ENCODE data around the gene MAGI2.

The MAGI2 gene

GRCh38 chr7:79046061-79046460, 407.4 kb downstream of the MAGI2 start:
- Histone ChIP-seq H2AFZ (ENCODE audit: low read depth, low read length) (no peak overlapping the region), H3K79me2 (ENCODE audit: insufficient read depth, low read length) (no peaks in the 10 kb centered on the region), H3K27ac (ENCODE audit: low read length) (no peak overlapping the region), H3K4me2 (ENCODE audit: insufficient read depth, low read length) (no peak overlapping the region), H3K27me3 (ENCODE audit: insufficient read depth, low read length, poor library complexity) (no peaks in the 10 kb centered on the region), H3K9ac (ENCODE audit: low read depth, low read length) (no peak overlapping the region), H3K4me1 (ENCODE audit: insufficient read depth, low read length) (no peaks in the 10 kb centered on the region), H3K4me3 (ENCODE audit: low read depth in 1 of 2, low read length in 2 of 2) (no peak overlapping the region), H3K36me3 (ENCODE audit: insufficient read depth, low read length) (no peaks in the 10 kb centered on the region), H4K20me1 (ENCODE audit: insufficient read depth, low read length) (no peaks in the 10 kb centered on the region), H3K9me3 (ENCODE audit: insufficient read depth, low read length, severe bottlenecking) (no peaks in the 10 kb centered on the region)
- ATAC-seq (ENCODE audit: insufficient read depth, low read depth) (no peak), DNase-seq (no peak)
- no peak for TF ChIP-seq CTCF (IDR thresholded peaks at IDR 0.05; ENCODE audit: borderline replicate concordance, extremely low read depth, low read length, poor library complexity, severe bottlenecking)
- TF ChIP-seq EZH2 (IDR thresholded peaks at IDR 0.05; ENCODE audit: borderline replicate concordance, low read depth, low read length, severe bottlenecking), result no peak

- TF ChIP-seq EZH2 (IDR thresholded peaks at IDR 0.05; ENCODE audit: borderline replicate concordance, low read depth, low read length, severe bottlenecking) (no peak), CTCF (IDR thresholded peaks at IDR 0.05; ENCODE audit: borderline replicate concordance, extremely low read depth, low read length, poor library complexity, severe bottlenecking) (no peak)
- Histone ChIP-seq H4K20me1 (ENCODE audit: insufficient read depth, low read length) (no peaks in the 10 kb centered on the region), H3K27ac (ENCODE audit: low read length) (no peak overlapping the region), H3K4me2 (ENCODE audit: insufficient read depth, low read length) (no peak overlapping the region), H3K79me2 (ENCODE audit: insufficient read depth, low read length) (no peaks in the 10 kb centered on the region), H3K4me3 (ENCODE audit: low read depth in 1 of 2, low read length in 2 of 2) (no peak overlapping the region), H3K36me3 (ENCODE audit: insufficient read depth, low read length) (no peaks in the 10 kb centered on the region), H3K4me1 (ENCODE audit: insufficient read depth, low read length) (no peaks in the 10 kb centered on the region), H3K9ac (ENCODE audit: low read depth, low read length) (no peak overlapping the region), H3K9me3 (ENCODE audit: insufficient read depth, low read length, severe bottlenecking) (no peaks in the 10 kb centered on the region), H3K27me3 (ENCODE audit: insufficient read depth, low read length, poor library complexity) (no peaks in the 10 kb centered on the region), H2AFZ (ENCODE audit: low read depth, low read length) (no peak overlapping the region)
- DNase-seq (no peak), ATAC-seq (ENCODE audit: insufficient read depth, low read depth) (no peak)
These were observed 416.5 kb downstream of the MAGI2 start for GRCh38 chr7:79037001-79037400.

- no peak overlapping the region for H3K4me2 ChIP-seq (ENCODE audit: insufficient read depth, low read length)
- no peaks in the 10 kb centered on the region for H4K20me1 ChIP-seq (ENCODE audit: insufficient read depth, low read length)
- no peaks in the 10 kb centered on the region for H3K9me3 ChIP-seq (ENCODE audit: insufficient read depth, low read length, severe bottlenecking)
- no peaks in the 10 kb centered on the region for H3K4me1 ChIP-seq (ENCODE audit: insufficient read depth, low read length)
- no peaks in the 10 kb centered on the region for H3K27me3 ChIP-seq (ENCODE audit: insufficient read depth, low read length, poor library complexity)
- H3K9ac ChIP-seq (ENCODE audit: low read depth, low read length), result no peak overlapping the region
- ATAC-seq (ENCODE audit: insufficient read depth, low read depth) (no peak), DNase-seq (no peak)
- no peak overlapping the region for H3K27ac ChIP-seq (ENCODE audit: low read length)
- no peaks in the 10 kb centered on the region for H3K36me3 ChIP-seq (ENCODE audit: insufficient read depth, low read length)
- H3K4me3 ChIP-seq (ENCODE audit: low read depth in 1 of 2, low read length in 2 of 2), result no peak overlapping the region
- TF ChIP-seq EZH2 (IDR thresholded peaks at IDR 0.05; ENCODE audit: borderline replicate concordance, low read depth, low read length, severe bottlenecking), result no peak
- TF ChIP-seq CTCF (IDR thresholded peaks at IDR 0.05; ENCODE audit: borderline replicate concordance, extremely low read depth, low read length, poor library complexity, severe bottlenecking), result no peak
- no peaks in the 10 kb centered on the region for H3K79me2 ChIP-seq (ENCODE audit: insufficient read depth, low read length)
- H2AFZ ChIP-seq (ENCODE audit: low read depth, low read length), result no peak overlapping the region
These were observed 417.1 kb downstream of the MAGI2 start for GRCh38 chr7:79036356-79036755.

- Histone ChIP-seq H3K27ac (ENCODE audit: low read length) (no peak overlapping the region), H3K4me2 (ENCODE audit: insufficient read depth, low read length) (no peak overlapping the region), H2AFZ (ENCODE audit: low read depth, low read length) (no peak overlapping the region), H3K9me3 (ENCODE audit: insufficient read depth, low read length, severe bottlenecking) (no peaks in the 10 kb centered on the region), H4K20me1 (ENCODE audit: insufficient read depth, low read length) (no peaks in the 10 kb centered on the region), H3K79me2 (ENCODE audit: insufficient read depth, low read length) (no peaks in the 10 kb centered on the region), H3K36me3 (ENCODE audit: insufficient read depth, low read length) (no peaks in the 10 kb centered on the region), H3K4me3 (ENCODE audit: low read depth in 1 of 2, low read length in 2 of 2) (no peak overlapping the region), H3K4me1 (ENCODE audit: insufficient read depth, low read length) (no peaks in the 10 kb centered on the region), H3K9ac (ENCODE audit: low read depth, low read length) (no peak overlapping the region), H3K27me3 (ENCODE audit: insufficient read depth, low read length, poor library complexity) (no peaks in the 10 kb centered on the region)
- TF ChIP-seq EZH2 (IDR thresholded peaks at IDR 0.05; ENCODE audit: borderline replicate concordance, low read depth, low read length, severe bottlenecking), result no peak
- no peak for TF ChIP-seq CTCF (IDR thresholded peaks at IDR 0.05; ENCODE audit: borderline replicate concordance, extremely low read depth, low read length, poor library complexity, severe bottlenecking)
- ATAC-seq (ENCODE audit: insufficient read depth, low read depth) (no peak), DNase-seq (no peak)
These were observed 417.6 kb downstream of the MAGI2 start for GRCh38 chr7:79035858-79036257.

Data from DND-41 (cell line).